Lower leg skin (tissue), 3 donors: ENCODE data around the gene TRIM28.

Source experiments
- CTCF ChIP-seq, 3 donors: fragments of 450-650 bp; IDR thresholded peaks; one replicate each; pipeline ENCODE4 v1.5.1; 2016; ENCODE audit warnings: antibody characterized with exemption in 3 of 3, mild to moderate bottlenecking in 3 of 3, moderate library complexity in 2 of 3
- POLR2A ChIP-seq, 2 donors: fragments of 450-650 bp; IDR thresholded peaks; one replicate each; pipeline ENCODE4 v1.6.1; 2016 to 2017; ENCODE audit warnings: antibody characterized with exemption in 2 of 2, mild to moderate bottlenecking in 1 of 2, moderate library complexity in 1 of 2

- TF ChIP-seq POLR2A (IDR thresholded peaks at IDR 0.05) = no peak
- TF ChIP-seq CTCF (IDR thresholded peaks at IDR 0.05) = no peak
Observed at GRCh38 chr19:58560007-58560887, 16.4 kb downstream of the TRIM28 start.
